H9 (cell line): ENCODE data around the gene RASSF5. TPM values are rescaled to one million over a fixed set of nuclear protein-coding genes. Genes with fewer than 3 reads are reported as not detected.

Source experiments
- DNase-seq: peaks from one replicate; pipeline ENCODE4 v3.0.0-alpha.2; 2017
- H2AFZ ChIP-seq: one replicate; pipeline ENCODE4 v1.6.1; 2013; ENCODE audit warnings: mild to moderate bottlenecking, low read length, control low read depth, moderate library complexity
- H2AK5ac ChIP-seq: 2 replicates; pipeline ENCODE4 v1.6.1; 2013; ENCODE audit warnings: low read length, control low read depth, mixed read lengths; ENCODE audit not compliant: insufficient read length
- H2BK120ac ChIP-seq: one replicate; pipeline ENCODE4 v1.6.1; 2013; ENCODE audit warnings: low read depth, mild to moderate bottlenecking, low read length, control low read depth, inconsistent platforms; ENCODE audit not compliant: poor library complexity, severe bottlenecking
- H2BK12ac ChIP-seq: 2 replicates; pipeline ENCODE4 v1.6.1; 2013; ENCODE audit warnings: low read length, control low read depth, mixed read lengths, low read depth; ENCODE audit not compliant: insufficient read length
- H2BK15ac ChIP-seq: 2 replicates; pipeline ENCODE4 v1.6.1; 2013; ENCODE audit warnings: low read depth, low read length, control low read depth
- H2BK20ac ChIP-seq: one replicate; pipeline ENCODE4 v1.6.1; 2013; ENCODE audit warnings: low read depth, mild to moderate bottlenecking, low read length, control low read depth, inconsistent platforms; ENCODE audit not compliant: poor library complexity, severe bottlenecking
- H2BK5ac ChIP-seq: 2 replicates; pipeline ENCODE4 v1.6.1; 2013; ENCODE audit warnings: low read length, control low read depth, mixed read lengths; ENCODE audit not compliant: insufficient read length
- H3K14ac ChIP-seq: 2 replicates; pipeline ENCODE4 v1.6.1; 2013; ENCODE audit warnings: low read length, control low read depth; ENCODE audit not compliant: insufficient read depth
- H3K18ac ChIP-seq: 2 replicates; pipeline ENCODE4 v1.6.1; 2013; ENCODE audit warnings: low read depth, mild to moderate bottlenecking, mixed read lengths, low read length, control low read depth; ENCODE audit not compliant: insufficient read length
- H3K23ac ChIP-seq: 2 replicates; pipeline ENCODE4 v1.6.1; 2013; ENCODE audit warnings: low read length, control low read depth, mixed read lengths, low read depth; ENCODE audit not compliant: insufficient read length
- H3K23me2 ChIP-seq: 2 replicates; pipeline ENCODE4 v1.6.1; 2013; ENCODE audit warnings: low read depth, mild to moderate bottlenecking, mixed read lengths, low read length, control low read depth; ENCODE audit not compliant: insufficient read length, poor library complexity, severe bottlenecking
- H3K27ac ChIP-seq: 2 replicates; pipeline ENCODE4 v1.5.1; 2013; ENCODE audit warnings: low read length, control low read depth, mixed read lengths, low read depth; ENCODE audit not compliant: insufficient read length
- H3K27me3 ChIP-seq: 2 replicates; pipeline ENCODE4 v1.6.1; 2013; ENCODE audit warnings: low read length, control low read depth, inconsistent platforms; ENCODE audit not compliant: insufficient read depth
- H3K4ac ChIP-seq: 2 replicates; pipeline ENCODE4 v1.6.1; 2013; ENCODE audit warnings: low read depth, mild to moderate bottlenecking, control low read depth, inconsistent platforms, low read length, moderate library complexity
- H3K4me1 ChIP-seq: 2 replicates; pipeline ENCODE4 v1.6.1; 2013; ENCODE audit warnings: low read length, control low read depth, inconsistent platforms; ENCODE audit not compliant: insufficient read depth
- H3K4me2 ChIP-seq: 2 replicates; pipeline ENCODE4 v1.6.1; 2013; ENCODE audit warnings: low read length, control low read depth, mixed read lengths; ENCODE audit not compliant: insufficient read length, insufficient read depth
- H3K56ac ChIP-seq: 2 replicates; pipeline ENCODE4 v1.6.1; 2013; ENCODE audit warnings: low read depth, mild to moderate bottlenecking, mixed read lengths, low read length, control low read depth; ENCODE audit not compliant: insufficient read length
- H3K79me1 ChIP-seq: 2 replicates; pipeline ENCODE4 v1.6.1; 2013; ENCODE audit warnings: low read depth, mild to moderate bottlenecking, moderate library complexity, low read length, control low read depth, inconsistent platforms; ENCODE audit not compliant: insufficient read depth, poor library complexity, severe bottlenecking
- H3K79me2 ChIP-seq: 2 replicates; pipeline ENCODE4 v1.6.1; 2013; ENCODE audit warnings: low read length, control low read depth, inconsistent platforms; ENCODE audit not compliant: insufficient read depth
- H3K9ac ChIP-seq: 2 replicates; pipeline ENCODE4 v1.6.1; 2013; ENCODE audit warnings: low read length, control low read depth, mixed read lengths; ENCODE audit not compliant: insufficient read length; ENCODE audit errors: extremely low read depth
- H3K9me3 ChIP-seq: one replicate; pipeline ENCODE4 v1.6.1; 2013; ENCODE audit warnings: low read depth, low read length, inconsistent platforms; ENCODE audit not compliant: control insufficient read depth
- H3T11ph ChIP-seq: one replicate; pipeline ENCODE4 v1.6.1; 2013; ENCODE audit warnings: mild to moderate bottlenecking, low read length, control low read depth, inconsistent platforms
- H4K20me1 ChIP-seq: one replicate; pipeline ENCODE4 v1.6.1; 2013; ENCODE audit not compliant: control insufficient read depth, insufficient read length, insufficient read depth
- H4K5ac ChIP-seq: 2 replicates; pipeline ENCODE4 v1.6.1; 2013; ENCODE audit warnings: low read depth, mild to moderate bottlenecking, mixed read lengths, low read length, control low read depth; ENCODE audit not compliant: insufficient read length
- H4K8ac ChIP-seq: replicated peaks from 2 replicates; pipeline ENCODE4 v1.6.1; 2013; ENCODE audit warnings: low read length, control low read depth, mixed read lengths, low read depth; ENCODE audit not compliant: insufficient read length
- H4K91ac ChIP-seq: 2 replicates; pipeline ENCODE4 v1.6.1; 2013; ENCODE audit warnings: low read depth, mild to moderate bottlenecking, moderate library complexity, mixed read lengths, low read length, control low read depth; ENCODE audit not compliant: insufficient read length
- H3K27ac Mint-ChIP-seq, 3 experiments: 2 replicates in 2 of 3; 3 replicates in 1 of 3; pipeline ENCODE4 v1.8.0; 2020 to 2021; ENCODE audit warnings: mixed read lengths in 3 of 3, mild to moderate bottlenecking in 1 of 3, moderate library complexity in 1 of 3
- H3K27me3 Mint-ChIP-seq: 2 replicates; pipeline ENCODE4 v1.8.0; 2021; ENCODE audit warnings: low read depth, mild to moderate bottlenecking, moderate library complexity, mixed read lengths
- H3K36me3 Mint-ChIP-seq, 3 experiments: 2 replicates in 2 of 3; 3 replicates in 1 of 3; pipeline ENCODE4 v1.8.0; 2020 to 2021; ENCODE audit warnings: low read depth in 3 of 3, mixed read lengths in 3 of 3; ENCODE audit not compliant: insufficient read depth in 1 of 3
- H3K4me1 Mint-ChIP-seq, 2 experiments: 2 replicates each; pipeline ENCODE4 v1.8.0; 2020; ENCODE audit warnings: mixed read lengths in 2 of 2
- H3K4me3 Mint-ChIP-seq, 2 experiments: 2 replicates in 1 of 2; 3 replicates in 1 of 2; pipeline ENCODE4 v1.8.0; 2020 to 2021; ENCODE audit warnings: mild to moderate bottlenecking in 2 of 2, mixed read lengths in 2 of 2, moderate library complexity in 1 of 2
- H3K9me3 Mint-ChIP-seq, 2 experiments: 2 replicates in 1 of 2; 3 replicates in 1 of 2; pipeline ENCODE4 v1.8.0; 2020; ENCODE audit warnings: mild to moderate bottlenecking in 2 of 2, mixed read lengths in 2 of 2, moderate library complexity in 1 of 2
- CTCF ChIP-seq: fragments of 200-600 bp; sonication (generic); conservative IDR thresholded peaks from 3 replicates; pipeline ENCODE4 v1.8.0; 2021; ENCODE audit warnings: antibody characterized with exemption, mild to moderate bottlenecking
- WGBS: extraction: QIAGEN DNeasy Blood & Tissue Kit; methylation state at CpG from one replicate; pipeline ENCODE4 v1.1.7; 2013; ENCODE audit warnings: missing lambda C conversion rate, low lambda C conversion rate, mixed read lengths; ENCODE audit not compliant: insufficient read length; ENCODE audit errors: extremely low coverage; 5-methylcytosine and 5-hydroxymethylcytosine counted together
- total RNA-seq: library from RNA; stranded (reverse); gene quantifications from 2 replicates; pipeline ENCODE4 v1.2.1, GENCODE V29; 2021

The RASSF5 gene
- total RNA-seq, 1 experiment from 2014 or later: 0.50 TPM

GRCh38 chr1:206505702-206506355, 1.5 kb upstream of the RASSF5 start:
- no peak overlapping the region for H4K8ac ChIP-seq
- Mint-ChIP-seq H3K27me3 (peaks cover 95% of the 10 kb centered on the region), H3K4me3 (peak overlapping the region; percentile 63 to 79), H3K9me3 (no peaks in the 10 kb centered on the region; a peak in 1 of 5 replicates), H3K4me1 (peaks cover 15 to 25% of the 10 kb centered on the region in 2 experiments), H3K27ac (no peak overlapping the region), H3K36me3 (no peaks in the 10 kb centered on the region; a peak in 1 of 7 replicates)
- H3K9ac ChIP-seq: no peak overlapping the region
- no peaks in the 10 kb centered on the region for H3K9me3 ChIP-seq
- no peak overlapping the region for H2BK12ac ChIP-seq
- no peak overlapping the region for H2AFZ ChIP-seq
- H3K27ac ChIP-seq: no peak overlapping the region
- no peak overlapping the region for H2BK15ac ChIP-seq
- peak overlapping the region; percentile 49 for H3K4me2 ChIP-seq
- no peaks in the 10 kb centered on the region; the same call in 1 of the 2 replicates for H3K4me1 ChIP-seq
- no peak overlapping the region for H2AK5ac ChIP-seq
- no peak overlapping the region for H3K23ac ChIP-seq
- no peak overlapping the region for H3T11ph ChIP-seq
- no peak overlapping the region for H3K14ac ChIP-seq
- DNase-seq: no peak
- H2BK5ac ChIP-seq: no peak overlapping the region
- no peaks in the 10 kb centered on the region for H4K20me1 ChIP-seq
- no peak overlapping the region for H3K18ac ChIP-seq
- H2BK120ac ChIP-seq: no peak overlapping the region
- H3K79me2 ChIP-seq: no peaks in the 10 kb centered on the region
- H3K79me1 ChIP-seq: no peaks in the 10 kb centered on the region
- peaks cover 20% of the 10 kb centered on the region for H3K27me3 ChIP-seq
- H4K5ac ChIP-seq: no peak overlapping the region
- peak; percentile 66 for TF ChIP-seq CTCF
- H4K91ac ChIP-seq: no peak overlapping the region
- H3K56ac ChIP-seq: no peak overlapping the region
- H2BK20ac ChIP-seq: no peak overlapping the region
- H3K23me2 ChIP-seq: peaks cover 9% of the 10 kb centered on the region
- no CpG with 5 or more reads among the region's 10 CpGs for WGBS
- H3K4ac ChIP-seq: no peak overlapping the region
